Ammon's horn (tissue), 1 donor: ENCODE results near the gene HECTD2.
"Not testable (repeated sequence)": the region's sequence is repeated elsewhere in the genome, so short reads cannot be mapped to it uniquely, and the experiment has no call there.

Experiments used
- DNase-seq: peaks from one replicate; pipeline ENCODE4 v3.0.0-alpha.2; 2016; ENCODE audit warnings: low spot score

HECTD2 gene

DNA sequence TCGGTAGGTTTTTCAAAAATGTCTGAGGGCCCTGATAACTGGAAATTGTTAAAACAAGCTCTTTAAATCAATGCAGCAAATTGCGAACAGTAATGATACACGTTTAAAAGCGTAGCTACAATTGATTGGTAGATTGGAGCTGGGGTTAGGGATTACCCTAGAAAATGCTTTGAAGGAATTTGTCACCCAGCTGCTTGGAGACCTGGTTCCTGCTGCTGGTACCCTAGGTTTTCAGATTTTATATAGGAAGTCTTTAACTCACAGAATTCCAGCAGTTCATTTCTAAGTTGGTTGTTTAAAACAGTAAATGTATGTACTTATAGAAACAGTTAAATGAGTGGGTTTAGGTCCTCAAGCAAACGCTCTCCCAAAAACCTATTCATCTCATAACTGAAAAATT, 1.5 kb downstream of the HECTD2 start:
- no peak for DNase-seq

DNA sequence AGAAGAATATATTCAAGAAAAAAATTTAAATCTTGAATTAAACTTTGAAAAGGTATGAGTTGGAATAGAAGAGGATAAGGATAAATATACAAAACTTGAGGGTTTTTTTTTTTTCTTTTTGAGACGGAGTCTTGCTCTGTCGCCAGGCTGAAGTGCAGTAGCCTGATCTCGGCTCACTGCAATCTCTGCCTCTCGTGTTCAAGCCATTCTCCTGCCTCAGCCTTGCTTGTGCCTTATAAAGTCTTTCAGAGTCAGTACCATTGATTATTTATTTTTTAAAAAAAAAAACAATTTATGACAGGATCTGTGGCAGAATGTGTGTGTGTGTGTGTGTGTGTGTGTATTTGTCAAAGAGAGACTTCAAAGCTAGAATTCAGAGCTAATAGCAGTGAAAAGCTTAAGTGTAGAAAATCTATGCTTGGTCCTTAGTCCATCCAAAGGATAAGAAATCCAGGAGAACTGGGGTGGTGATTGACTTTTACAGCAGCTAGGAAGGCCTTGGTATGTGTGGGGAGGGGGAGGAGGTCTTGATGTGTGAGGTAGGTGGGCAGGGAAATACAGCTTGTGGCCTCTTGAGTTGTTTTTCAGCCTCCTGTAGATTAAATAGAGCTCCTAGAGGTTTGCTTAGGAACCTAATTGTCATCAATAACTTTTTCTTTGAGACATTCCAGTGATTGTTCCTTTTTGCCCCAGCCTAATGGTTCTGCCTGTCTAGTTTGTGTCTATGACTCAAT, 2.4 kb downstream of the HECTD2 start:
- no peak for DNase-seq

DNA sequence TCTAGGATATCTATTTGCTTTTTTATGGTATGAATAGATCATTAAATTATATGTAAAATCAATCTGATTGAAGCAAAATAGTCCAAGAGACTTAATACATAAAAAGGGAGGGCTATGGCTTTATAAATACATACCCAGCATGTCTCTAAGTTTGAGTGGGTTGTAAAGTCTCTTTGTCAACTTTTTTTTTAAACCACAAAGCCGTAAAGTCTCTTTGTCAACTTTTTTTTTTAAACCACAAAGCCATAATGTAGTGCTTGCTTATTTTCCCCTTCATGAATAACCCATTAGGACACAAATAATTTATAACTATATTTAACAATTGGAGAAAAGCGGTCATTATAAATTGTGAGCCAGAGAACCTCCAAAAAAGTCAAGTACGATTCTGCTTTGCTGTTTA, 5.7 kb downstream of the HECTD2 start:
- no peak for DNase-seq

DNA sequence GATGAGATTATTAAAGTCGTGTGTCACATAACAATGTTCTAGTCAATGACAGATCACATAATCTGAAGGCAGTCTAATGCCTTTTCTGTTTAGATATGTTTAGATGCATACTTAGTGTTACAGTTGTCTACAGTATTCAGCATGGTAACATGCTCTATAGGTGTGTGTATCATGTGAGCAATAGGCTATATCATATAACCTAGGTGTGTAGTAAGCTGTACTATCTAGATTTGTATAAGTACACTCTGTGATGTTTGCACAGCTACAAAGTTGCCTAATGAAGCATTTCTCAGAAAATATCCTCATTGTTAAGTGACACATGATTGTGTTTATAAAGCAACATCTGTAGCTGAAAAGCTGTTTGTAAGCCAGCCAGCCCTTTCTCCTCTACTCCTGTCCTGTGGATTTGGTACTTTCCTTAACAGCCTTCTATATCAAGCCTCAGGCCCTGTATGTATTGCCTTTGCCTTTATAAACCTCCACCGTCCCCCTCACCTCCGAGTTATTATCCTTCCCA, 6.3 kb downstream of the HECTD2 start:
- DNase-seq: no peak

DNA sequence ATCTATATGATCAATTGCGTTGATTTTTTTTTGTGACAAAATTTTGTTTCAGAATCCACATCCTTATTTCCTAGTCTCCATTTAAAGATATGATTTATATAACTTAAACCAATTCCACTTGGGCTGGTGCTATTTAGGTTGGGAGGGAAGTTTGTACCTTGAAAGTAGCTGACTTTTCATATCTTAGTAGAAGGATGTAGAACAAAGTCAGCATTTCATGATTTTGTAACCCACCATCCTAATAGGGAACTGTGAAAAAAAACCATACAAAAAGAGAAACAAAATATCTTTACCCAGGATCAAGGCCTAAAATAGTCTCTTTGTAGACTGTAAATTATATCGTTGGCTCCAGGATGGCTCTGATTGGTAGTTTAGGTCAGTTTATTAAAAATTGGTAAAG, 8.3 kb downstream of the HECTD2 start:
- peak; percentile 15 for DNase-seq

DNA sequence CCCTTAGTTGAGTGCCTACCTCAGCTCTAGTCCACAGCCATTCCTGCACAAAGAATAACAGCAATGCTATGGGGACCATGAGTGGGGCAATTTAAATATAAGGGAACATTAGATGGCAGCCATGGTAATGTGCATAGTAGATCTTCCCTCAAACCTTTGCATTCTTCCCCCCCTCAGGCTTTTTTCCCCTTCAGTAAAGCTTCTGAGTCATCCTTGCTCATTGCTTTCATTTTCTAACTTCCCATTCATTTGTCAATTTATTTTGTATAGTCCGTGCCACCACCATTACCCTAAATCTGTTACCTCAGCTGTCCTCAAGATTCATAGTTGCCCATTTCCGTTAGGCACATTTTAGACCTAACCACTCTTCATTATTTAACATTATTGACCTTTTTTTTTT, 10.7 kb downstream of the HECTD2 start:
- DNase-seq: no peak

DNA sequence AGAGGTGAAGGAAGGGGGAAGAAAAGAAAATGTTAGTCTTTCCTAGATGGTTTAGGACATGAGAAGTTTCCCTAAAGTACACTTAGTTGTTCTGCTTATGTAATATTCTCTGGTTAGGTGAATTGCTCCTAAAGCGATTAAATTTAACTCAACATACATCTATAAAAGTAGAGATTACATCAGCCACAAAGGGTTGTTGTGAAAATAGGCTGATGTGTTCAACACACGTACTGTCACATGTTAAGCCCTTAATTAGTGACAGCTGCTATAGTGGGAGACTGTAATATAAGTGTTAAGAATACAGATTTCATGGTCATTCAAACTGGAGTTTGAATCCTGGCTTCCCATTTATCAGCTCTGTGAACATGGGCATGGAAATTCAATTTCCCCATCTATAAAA, 12.8 kb downstream of the HECTD2 start:
- no peak for DNase-seq

DNA sequence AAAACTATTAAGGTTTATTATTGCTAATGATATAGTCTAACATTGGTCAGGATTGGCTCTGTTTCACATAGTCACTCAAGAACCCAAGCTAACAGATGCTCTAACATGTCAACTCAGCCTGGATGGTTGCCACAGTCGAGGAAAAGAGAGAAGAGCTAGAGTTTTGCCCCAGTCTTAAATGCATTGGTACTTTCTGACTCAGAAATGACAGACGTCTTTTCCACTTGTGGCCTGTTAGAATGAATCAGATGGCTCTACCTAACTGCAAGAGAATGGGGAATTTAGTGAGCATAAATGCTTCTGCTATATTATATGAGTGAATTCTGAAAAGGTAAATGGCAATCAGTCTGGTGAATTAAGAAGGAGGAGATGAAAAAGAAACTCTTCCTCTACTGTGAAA, 13.9 kb downstream of the HECTD2 start:
- no peak for DNase-seq

DNA sequence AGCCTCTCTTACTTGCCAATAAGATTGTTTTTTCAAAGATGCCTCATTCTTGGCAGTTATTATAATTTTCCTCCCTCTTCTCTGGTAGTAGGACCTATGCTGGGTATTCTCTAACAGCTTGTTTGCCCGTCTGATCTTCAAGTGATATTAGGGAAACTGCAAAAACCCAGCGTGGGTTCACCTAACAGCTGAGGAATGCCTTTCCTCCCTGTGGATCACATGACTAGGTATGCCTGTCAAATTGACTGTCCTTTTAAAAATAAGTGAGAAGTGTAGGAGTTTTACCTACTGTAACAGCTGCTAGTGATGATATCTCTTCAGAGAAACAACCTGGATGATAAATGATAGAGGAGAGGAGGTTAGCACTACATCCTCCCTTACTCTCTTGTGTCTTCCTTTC, 22.0 kb downstream of the HECTD2 start:
- no peak for DNase-seq

DNA sequence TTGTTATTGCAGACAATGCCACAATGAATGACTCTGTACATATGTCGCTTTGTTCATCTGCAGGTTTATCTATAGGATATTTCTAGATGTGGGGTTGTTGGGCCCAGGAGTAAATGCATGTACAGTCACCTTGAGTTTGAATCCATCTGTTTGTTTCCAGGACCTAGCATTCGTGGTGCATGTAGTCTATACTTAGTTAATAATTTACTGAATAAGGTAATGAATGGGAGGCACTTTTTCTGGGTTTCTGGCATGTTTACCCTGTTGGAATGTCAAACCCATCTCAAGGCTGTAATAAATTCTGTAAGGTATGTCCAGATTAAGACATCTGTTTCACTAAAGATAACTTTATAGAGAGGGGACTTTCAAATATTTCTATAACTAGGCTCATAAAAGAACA, 23.5 kb downstream of the HECTD2 start:
- DNase-seq: no peak

DNA sequence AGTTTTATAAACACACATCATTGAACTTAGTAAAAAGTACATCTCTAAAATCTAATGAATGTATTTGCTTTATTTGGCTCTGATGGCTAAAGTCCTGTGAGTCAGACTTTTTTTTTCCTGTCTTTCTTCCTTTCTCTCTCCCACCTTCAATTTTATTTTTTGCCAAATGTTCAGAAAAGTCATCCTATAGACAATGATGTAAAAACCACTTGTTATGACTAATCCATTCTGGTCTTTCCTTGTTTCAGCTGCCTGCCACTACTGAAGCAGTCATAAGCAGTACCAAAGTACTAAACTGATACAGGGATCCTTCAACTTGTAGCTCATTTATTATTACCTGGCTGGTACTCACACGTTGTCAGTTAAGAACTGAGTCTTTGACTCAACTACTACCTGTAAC, 23.9 kb downstream of the HECTD2 start:
- no peak for DNase-seq

DNA sequence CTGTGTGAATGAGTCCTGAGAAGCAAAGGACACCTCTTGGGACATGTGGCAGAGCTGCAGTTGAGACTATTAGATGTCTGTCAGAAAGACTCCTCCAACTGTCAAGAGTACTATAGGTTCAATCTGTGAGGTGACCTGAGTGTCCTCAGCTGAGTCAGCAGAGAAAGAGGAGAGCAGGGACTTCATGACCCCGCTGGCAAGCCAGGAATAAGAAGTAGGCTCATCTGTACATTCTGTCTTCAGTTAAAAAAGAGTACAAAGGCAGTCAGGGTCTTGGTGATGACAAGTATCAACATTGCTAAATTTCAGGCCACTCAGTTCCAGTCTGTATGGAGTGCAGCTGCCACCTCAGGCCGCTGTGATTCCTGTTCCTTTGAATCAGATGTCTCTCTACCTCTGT, 25.1 kb downstream of the HECTD2 start:
- no peak for DNase-seq

DNA sequence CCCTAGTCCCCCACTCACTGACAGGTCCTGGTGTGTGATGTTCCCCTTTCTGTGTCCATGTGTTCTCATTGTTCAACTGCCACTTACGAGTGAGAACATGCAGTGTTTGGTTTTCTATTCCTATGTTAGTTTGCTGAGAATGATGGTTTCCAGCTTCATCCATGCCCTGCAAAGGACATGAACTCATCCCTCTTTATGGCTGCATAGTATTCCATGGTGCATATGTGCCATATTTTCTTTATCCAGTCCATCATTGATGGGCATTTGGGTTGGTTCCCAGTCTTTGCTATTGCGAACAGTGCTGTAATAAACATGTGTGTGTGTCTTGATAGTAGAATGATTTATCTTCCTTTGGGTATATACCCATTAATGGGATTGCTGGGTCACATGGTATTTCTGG, 28.1 kb downstream of the HECTD2 start:
- not testable (repeated sequence) for DNase-seq

DNA sequence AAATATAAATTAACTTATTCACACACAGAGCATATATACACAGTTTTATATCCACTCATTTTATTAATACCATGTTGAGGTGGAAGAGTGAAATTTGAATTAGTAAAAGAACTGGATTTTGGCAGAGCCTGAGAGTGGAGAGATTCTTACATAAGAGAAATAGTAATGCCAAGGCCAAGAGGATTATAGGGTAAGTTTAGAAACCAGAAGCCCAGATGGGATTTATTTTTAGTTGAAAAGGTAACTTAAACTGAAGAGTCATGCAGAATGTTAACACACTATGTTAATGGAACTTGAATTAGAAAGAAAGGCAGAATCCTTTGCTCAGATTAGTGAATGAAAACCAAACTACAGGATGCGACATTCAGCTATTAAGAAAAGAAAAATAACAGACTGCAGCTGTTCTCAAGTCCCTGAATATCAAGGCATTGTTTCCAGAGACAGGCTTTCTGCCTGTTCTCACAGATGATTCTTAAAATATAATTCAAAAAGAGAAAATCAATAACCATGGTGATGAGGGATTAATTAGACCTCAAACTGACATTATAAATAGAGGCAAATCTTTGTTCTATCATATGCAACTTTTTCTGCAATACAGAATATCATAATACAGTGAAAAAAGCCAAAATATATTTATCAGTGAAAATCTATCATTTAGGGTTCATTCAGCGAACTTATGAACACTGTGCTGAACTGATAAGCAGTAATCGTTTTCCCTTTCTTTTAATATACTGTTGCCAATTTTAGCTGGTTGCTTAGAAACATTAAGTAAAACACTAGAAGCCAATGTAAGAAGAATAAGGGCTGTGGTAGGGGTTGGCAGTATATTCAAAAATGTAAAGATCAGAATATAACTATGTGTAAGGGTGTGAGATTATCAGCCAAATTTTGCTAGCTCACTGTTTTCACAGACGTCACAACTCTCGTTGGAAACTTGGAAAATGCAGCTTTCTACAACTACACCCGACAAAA, 34.4 kb downstream of the HECTD2 start:
- DNase-seq: no peak

DNA sequence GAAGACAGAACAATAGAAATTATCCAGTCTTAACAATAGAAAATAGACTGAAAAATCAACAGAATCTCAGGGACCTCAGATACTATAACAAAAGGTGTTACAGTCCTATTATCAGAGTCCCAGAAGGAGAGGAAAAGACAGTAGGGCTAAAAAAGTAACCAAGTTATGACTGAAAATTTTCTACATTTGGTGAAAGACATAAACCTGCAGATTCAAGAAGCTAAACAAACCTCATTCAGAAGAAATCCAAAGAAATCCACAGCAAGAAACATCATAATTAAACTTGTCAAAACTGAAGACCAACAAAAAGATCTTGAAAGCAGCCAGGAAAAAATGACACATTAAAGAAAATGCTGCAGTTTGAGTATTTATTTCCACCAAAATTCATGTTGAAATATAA, 41.9 kb downstream of the HECTD2 start:
- DNase-seq: no peak

DNA sequence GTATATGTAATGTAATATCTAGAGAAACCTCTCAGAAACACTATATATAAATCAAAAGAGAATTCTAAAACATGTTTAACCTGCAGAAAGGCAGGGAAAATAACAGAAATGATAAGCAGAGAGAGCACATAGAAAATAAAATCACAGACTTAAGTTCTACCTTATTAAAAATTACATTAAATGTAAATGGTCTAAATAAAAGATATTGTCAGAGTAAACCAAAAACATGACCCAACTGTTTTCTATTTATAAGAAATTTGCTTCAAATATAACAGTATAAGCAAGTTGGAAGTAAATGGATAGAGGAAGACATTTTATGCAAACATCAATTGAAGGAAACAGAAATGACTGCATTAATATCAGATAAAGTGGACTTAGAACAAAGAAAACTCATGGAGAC, 43.4 kb downstream of the HECTD2 start:
- no peak for DNase-seq

DNA sequence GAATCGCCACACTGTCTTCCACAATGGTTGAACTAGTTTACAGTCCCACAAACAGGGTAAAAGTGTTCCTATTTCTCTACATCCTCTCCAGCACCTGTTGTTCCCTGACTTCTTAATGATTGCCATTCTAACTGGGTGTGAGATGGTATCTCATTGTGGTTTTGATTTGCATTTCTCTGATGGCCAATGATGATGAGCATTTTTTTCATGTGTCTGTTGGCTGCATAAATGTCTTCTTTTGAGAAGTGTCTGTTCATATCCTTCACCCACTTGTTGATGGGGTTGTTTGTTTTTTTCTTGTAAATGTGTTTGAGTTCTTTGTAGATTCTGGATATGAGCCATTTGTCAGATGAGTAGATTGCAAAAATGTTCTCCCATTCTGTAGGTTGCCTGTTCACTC, 45.0 kb downstream of the HECTD2 start:
- DNase-seq: not testable (repeated sequence)

DNA sequence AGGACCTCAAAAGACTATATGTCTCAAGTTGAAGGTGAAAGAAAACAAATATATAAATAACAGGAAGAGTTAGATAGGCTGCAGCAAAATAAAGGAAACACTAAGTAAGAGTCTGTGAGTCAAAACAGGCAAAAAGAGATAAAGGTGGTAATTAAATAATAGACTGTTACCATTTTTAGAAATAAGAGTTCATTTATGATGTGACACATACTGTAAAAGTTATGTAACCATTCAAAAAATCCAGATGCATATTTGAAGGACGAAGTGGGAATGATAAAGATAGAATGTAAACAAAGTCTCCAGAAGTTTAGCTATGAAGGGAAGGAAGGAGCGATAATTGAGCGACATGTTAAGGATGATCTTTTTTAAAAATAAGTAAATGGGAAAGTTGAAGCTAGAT, 50.5 kb downstream of the HECTD2 start:
- DNase-seq: no peak

DNA sequence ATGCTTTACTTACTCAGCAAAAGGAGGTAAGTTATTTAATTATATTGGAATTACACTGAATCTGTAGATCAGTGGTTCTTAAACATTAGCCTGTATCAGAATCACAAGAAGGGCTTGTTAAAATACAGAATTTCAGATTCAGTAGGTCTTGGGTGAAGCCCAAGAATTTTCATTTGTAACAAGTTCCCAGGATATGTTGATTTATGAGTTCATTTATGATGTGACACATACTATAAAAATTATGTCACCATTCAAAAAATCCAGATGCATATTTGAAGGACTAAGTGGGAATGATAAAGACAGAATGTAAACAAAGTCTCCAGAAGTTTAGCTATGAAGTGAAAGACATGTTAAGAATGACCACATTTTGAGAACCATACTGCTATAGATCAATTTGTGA, 52.3 kb downstream of the HECTD2 start:
- DNase-seq: no peak

DNA sequence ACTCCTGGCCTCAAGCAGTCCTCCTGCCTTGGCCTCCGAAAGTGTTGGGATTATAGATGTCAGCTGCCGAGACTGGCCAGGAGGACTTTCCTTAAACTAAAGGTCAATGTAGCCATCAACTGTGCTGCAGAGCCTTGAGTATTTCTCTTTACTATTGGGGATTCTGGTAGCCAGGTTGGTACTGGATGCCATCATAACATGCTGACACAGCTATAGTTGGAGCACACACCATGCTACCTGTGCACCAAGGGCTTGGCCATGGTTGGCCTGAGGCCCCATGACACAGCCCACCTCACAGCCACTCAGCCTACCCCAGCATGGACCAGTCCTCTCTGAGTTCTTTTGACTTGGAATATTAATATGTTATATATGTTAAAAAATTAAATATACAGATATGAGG, 54.4 kb downstream of the HECTD2 start:
- DNase-seq: no peak

DNA sequence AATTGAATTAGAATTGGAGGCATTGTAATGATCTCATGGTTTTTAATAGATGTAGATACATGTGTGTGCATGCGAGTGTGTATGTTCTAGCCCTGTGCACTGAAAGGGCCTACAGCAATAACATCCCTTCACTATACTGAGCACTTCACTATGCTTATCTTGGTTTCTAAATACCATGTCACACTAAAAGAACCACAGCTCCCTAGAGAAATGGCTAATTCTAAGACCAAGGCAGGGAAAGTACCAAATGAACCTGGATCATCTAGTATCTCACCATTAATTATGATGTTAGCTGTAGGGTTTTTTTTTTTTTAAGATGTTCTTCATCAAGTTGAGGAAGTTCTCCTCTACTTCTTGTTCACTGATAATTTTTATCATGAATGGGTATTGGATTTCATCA, 55.1 kb downstream of the HECTD2 start:
- no peak for DNase-seq

DNA sequence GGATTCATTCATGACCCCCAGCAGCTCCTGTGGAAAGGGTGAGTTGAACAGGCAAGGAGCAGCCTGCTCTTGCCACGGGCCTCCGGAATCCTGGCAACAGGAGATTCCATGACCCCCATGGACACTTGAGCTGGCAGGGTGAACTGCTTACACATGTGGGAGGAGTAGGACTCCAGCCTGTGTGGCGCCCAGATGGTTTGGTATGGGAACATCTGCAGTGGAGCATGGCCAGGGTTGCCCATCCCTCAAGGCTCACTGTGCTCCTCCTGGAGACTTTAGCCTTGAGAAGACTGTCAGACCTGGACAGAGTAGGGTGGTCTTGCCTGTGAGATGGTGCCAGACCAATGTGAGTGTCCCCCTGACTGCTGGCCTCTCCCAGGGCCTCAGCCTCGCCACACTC, 57.0 kb downstream of the HECTD2 start:
- no peak for DNase-seq

DNA sequence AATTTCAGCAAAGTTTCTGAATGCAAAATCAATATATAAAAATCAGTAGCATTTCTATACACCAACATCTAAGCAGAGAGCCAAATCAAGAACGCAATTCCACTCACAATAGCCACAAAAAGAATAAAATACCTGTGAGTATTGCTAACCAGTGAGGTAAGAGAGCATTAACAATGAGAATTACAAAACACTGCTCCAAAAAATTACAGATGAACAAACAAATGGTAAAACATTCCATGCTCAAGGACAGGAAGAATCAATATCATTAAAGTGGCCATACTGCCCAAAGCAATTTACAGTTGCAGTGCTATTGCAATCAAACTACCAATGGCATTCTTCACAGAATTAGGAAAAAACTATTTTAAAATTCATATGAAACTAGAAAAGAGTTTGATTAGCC, 61.5 kb downstream of the HECTD2 start:
- DNase-seq: no peak
